ENCODE data around the gene ORAI3. TPM values are rescaled to one million over a fixed set of nuclear protein-coding genes. Genes with fewer than 3 reads are reported as not detected.

Gene ORAI3
- total RNA-seq, 4 donors from 2014 or later: 32.9 to 49.5 (median 40.2) TPM

GRCh38 chr16:30902029-30902972 is 46.6 kb upstream of the ORAI3 start:
- Histone ChIP-seq H3K4me1 (peaks cover 6 to 14% of the 10 kb centered on the region in 2 donors), H3K9me3 (no peaks in the 10 kb centered on the region), H3K27ac (peak overlapping the region; percentile 84 to 88 (median 86)), H3K4me3 (replicated peaks in 1 of 3) (peak overlapping the region in 2 of 3 donors; percentile 40), H3K36me3 (no peaks in the 10 kb centered on the region), H3K27me3 (no peaks in the 10 kb centered on the region)
- 37 to 40% methylated on average over 26 to 27 of the region's 99 CpGs for WGBS, 2 donors
- intact Hi-C loops (cut with DNase I): loop anchor here (2.0 to 5.0 kb wide), 3 partner anchors 16 to 240 kb away; no protein-coding TSS in a partner anchor
- DNase-seq: peak; percentile 65 to 72
- TF ChIP-seq, protein P1, sequence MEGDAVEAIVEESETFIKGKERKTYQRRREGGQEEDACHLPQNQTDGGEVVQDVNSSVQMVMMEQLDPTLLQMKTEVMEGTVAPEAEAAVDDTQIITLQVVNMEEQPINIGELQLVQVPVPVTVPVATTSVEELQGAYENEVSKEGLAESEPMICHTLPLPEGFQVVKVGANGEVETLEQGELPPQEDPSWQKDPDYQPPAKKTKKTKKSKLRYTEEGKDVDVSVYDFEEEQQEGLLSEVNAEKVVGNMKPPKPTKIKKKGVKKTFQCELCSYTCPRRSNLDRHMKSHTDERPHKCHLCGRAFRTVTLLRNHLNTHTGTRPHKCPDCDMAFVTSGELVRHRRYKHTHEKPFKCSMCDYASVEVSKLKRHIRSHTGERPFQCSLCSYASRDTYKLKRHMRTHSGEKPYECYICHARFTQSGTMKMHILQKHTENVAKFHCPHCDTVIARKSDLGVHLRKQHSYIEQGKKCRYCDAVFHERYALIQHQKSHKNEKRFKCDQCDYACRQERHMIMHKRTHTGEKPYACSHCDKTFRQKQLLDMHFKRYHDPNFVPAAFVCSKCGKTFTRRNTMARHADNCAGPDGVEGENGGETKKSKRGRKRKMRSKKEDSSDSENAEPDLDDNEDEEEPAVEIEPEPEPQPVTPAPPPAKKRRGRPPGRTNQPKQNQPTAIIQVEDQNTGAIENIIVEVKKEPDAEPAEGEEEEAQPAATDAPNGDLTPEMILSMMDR (IDR thresholded peaks at IDR 0.05): peak in 4 of 6 experiments; percentile 16 to 77 (median 64)
- peak in 1 of 2 donors; percentile 33 for TF ChIP-seq POLR2A (IDR thresholded peaks at IDR 0.05)

DNA sequence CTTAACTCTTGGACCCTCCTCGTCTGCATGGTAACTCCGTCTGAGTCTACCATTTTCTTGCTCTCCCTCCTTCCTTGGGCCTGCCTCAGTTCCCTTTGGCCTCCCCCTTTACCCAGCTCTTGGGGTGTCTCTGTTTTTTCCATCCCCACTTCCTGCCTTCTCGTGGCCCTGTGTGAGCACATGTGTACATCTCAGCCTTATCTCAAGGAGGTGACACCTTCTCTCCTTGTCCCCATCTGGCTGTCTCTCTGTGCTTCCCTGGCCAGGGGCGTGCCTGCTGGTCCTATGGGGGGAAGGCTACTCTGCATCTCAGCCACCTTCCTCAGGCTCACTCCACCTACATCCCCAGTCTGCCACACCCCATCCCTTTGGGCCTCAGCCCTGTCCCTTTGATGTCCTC is 45.9 kb upstream of the ORAI3 start:
- no peak overlapping the region for H3K4me3 ChIP-seq (replicated peaks in 1 of 3)
- H3K27me3 ChIP-seq: no peaks in the 10 kb centered on the region
- H3K36me3 ChIP-seq: no peaks in the 10 kb centered on the region
- H3K9me3 ChIP-seq: no peaks in the 10 kb centered on the region
- WGBS, 2 donors: 81 to 89% methylated on average over 4 of the region's 4 CpGs
- TF ChIP-seq, protein P1 (IDR thresholded peaks at IDR 0.05): peak in 1 of 6 experiments; percentile 6
- no peak for TF ChIP-seq POLR2A (IDR thresholded peaks at IDR 0.05)
- H3K27ac ChIP-seq: peak overlapping the region in 2 of 3 donors; percentile 40 to 86
- DNase-seq: no peak
- H3K4me1 ChIP-seq: peaks cover 5 to 11% of the 10 kb centered on the region in 2 donors
- intact Hi-C loops (cut with DNase I): loop anchor here (2.0 to 5.0 kb wide), 3 partner anchors 16 to 241 kb away; no protein-coding TSS in a partner anchor

DNA sequence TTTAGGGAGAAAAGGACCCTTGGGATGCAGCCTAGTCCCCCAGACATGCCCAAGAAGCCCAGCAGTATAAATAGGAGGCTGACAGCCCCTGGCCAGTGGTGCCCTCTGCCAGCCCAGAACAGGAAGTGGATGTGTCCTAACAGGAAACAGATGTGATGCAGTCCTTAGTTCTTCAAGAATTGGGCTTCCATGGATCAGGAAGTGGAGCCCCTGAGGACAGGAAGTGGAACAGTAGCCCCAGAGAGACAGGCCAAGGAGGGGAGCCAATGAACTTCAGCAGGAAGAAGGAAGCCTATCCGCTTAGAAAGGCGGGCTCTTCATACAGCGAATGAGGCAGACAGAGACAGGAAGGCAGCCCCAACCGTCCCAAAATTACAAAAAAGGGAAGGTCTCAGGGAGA is 45.3 kb upstream of the ORAI3 start:
- intact Hi-C loops (cut with DNase I): loop anchor here (2.0 to 5.0 kb wide), 3 partner anchors 15 to 241 kb away; no protein-coding TSS in a partner anchor
- 85 to 87% methylated on average over 4 of the region's 4 CpGs for WGBS, 2 donors
- Histone ChIP-seq H3K4me1 (peaks cover 5 to 11% of the 10 kb centered on the region in 2 donors), H3K9me3 (no peaks in the 10 kb centered on the region), H3K4me3 (replicated peaks in 1 of 3) (no peak overlapping the region), H3K27ac (peak overlapping the region; percentile 40 to 61 (median 44)), H3K27me3 (no peaks in the 10 kb centered on the region), H3K36me3 (no peaks in the 10 kb centered on the region)
- TF ChIP-seq POLR2A (IDR thresholded peaks at IDR 0.05): no peak
- TF ChIP-seq, protein P1 (IDR thresholded peaks at IDR 0.05): no peak
- DNase-seq: no peak

GRCh38 chr16:30904114-30904780 is 44.6 kb upstream of the ORAI3 start:
- TF ChIP-seq, protein P1 (IDR thresholded peaks at IDR 0.05): no peak
- no peak for TF ChIP-seq POLR2A (IDR thresholded peaks at IDR 0.05)
- no peak overlapping the region for H3K4me3 ChIP-seq (replicated peaks in 1 of 3)
- intact Hi-C loops (cut with DNase I): loop anchor here (5.0 kb wide), 1 partner anchor 242 kb away; no protein-coding TSS in a partner anchor
- no peaks in the 10 kb centered on the region for H3K36me3 ChIP-seq
- H3K9me3 ChIP-seq: no peaks in the 10 kb centered on the region
- H3K4me1 ChIP-seq: peaks cover 5 to 11% of the 10 kb centered on the region in 2 donors
- H3K27ac ChIP-seq: peak overlapping the region; percentile 40 to 61 (median 44)
- DNase-seq: no peak
- WGBS, 2 donors: 85 to 95% methylated on average over 9 to 12 of the region's 19 CpGs
- H3K27me3 ChIP-seq: no peaks in the 10 kb centered on the region

Measured in thyroid gland (tissue), 4 donors.